HG02973 (cell line): ENCODE results near the gene CCL13.

Experiments
- ATAC-seq: cut with Tn5 transposase; IDR thresholded peaks from one replicate; pipeline ENCODE4 v1.9.1; 2021; ENCODE audit warnings: moderate library complexity; ENCODE audit not compliant: unreplicated experiment

CCL13 gene

GRCh38 chr17:34383216-34383615 is 26.9 kb downstream of the CCL13 start:
- ATAC-seq: no peak

DNA sequence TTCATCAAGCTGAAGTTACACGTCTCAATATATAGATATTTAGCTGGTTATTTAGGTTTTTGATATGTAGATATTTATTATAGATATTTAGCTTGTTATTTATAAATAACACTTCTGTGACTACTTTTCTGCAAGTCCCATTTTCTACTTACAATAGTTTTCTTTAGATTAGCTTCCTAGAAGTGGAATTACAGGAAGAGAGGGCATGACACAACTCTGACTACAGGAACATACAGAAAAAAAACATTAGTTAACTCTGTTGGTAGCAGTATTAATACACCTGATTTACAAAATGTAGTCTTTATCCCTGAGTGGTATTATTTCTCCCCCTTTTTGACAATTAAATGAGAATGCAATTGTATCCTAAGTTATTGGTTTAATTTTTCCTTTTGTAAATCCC is 28.0 kb downstream of the CCL13 start:
- ATAC-seq: no peak

GRCh38 chr17:34384822-34385605 is 28.7 kb downstream of the CCL13 start:
- ATAC-seq: no peak

GRCh38 chr17:34386343-34386696 is 30.0 kb downstream of the CCL13 start:
- no peak for ATAC-seq

GRCh38 chr17:34386697-34387550 is 30.6 kb downstream of the CCL13 start:
- ATAC-seq: no peak

GRCh38 chr17:34387566-34387965 is 31.3 kb downstream of the CCL13 start:
- no peak for ATAC-seq

DNA sequence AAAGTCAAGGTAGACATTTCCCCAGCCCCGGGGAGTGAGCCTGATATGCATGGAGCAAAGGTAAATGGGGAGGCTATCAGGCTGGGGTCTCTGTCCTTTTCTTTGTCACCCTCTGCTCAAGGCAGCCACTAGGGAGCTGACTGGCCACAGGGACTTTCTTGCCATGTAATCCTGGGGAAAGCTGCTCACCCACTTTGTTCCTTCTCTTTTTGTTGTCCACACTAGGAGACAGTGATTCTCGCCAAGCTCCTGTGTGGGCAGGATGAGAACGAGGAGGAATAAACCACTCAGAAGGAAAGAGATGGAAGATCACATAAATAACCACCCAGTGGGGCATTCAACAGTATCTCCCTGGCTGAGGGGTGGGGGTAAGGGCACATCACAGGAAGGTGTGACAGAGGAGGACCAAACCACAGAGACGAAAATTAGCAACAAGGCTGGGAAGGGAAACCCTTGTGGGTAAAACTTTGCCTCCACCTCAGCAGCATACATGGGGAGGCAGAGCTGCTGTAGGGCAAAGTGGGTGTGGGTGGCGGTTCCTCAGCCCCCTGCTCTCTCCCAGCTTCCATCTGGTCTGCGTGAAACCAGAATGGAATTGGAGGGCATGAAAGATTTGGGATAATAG is 33.0 kb downstream of the CCL13 start:
- no peak for ATAC-seq

DNA sequence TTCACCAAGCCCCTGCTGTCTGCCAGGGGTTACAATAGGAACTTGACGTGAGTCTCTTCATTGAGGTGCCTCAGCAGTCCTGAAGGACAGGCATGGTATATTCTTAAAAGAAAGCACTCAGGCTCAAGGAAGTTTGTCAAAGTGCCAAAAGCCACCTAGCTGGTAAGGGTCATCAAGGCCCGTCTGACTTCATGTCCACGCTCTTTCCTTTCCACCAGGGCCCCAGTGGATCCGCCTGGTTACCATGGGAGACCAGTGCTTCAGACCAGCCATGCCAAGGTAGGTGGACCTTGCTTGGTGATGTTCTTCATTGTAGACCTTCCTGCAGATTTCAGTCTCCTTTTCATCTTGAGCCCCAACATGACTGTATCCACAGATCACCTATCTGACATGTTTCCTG is 34.4 kb downstream of the CCL13 start:
- ATAC-seq: no peak

- no peak for ATAC-seq
Observed at GRCh38 chr17:34391241-34391640, 35.0 kb downstream of the CCL13 start.

DNA sequence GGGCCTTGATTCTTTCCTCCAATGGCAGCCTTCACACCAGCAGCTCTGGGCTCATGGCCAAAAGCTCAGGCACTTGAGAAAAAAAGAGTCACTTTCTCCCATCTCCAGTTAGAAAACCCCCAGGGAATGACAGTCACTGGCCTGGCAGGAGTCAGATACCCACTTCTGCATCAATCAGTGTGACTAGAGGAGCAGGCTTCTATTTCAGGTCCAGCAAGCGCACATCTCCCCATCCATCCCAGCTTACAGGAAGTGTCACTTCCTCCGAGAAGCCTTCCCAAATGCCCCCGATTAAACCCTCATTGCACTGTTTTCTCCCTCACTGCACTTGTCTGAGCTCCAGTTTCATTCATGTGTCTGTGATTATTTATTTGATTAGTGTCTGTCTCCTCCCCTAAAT is 37.1 kb downstream of the CCL13 start:
- ATAC-seq: no peak

GRCh38 chr17:34397265-34397664 is 41.0 kb downstream of the CCL13 start:
- ATAC-seq: no peak

DNA sequence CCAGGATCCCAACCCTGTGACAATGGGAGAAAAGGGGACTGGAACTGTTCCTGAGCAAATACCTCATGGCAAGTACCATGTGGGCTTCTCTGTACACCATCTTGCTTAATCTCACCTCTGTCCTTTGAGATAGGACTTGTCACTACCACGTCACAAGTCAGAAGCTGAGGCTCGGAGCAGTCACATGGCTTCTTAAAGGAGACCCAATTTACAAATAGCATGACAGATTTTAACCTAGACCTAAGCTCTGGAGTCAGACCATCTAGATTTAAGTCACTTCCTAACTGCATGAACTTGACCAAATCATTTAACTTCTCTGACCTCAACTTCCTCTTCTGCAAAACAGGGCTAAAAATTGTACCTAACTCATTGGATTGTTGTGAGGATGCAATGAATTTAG is 42.7 kb downstream of the CCL13 start:
- no peak for ATAC-seq

DNA sequence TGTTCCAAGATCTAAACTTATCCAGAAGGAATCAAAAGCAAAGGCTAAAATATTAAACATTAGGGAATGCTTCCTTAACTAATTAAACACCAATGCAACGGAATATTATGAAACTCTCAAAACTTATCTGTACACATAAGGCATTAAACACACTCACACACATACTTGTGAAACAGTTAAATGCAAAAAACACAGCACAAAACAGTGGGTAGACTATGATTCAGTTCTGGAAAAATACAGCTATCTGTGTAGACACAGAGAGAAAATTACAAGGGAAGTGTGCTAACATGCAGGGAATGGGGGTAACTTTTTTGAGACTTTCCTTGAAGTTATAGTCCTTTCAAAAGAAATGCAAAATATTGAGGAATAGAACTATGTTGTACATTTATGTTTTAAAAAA is 43.4 kb downstream of the CCL13 start:
- ATAC-seq: no peak

DNA sequence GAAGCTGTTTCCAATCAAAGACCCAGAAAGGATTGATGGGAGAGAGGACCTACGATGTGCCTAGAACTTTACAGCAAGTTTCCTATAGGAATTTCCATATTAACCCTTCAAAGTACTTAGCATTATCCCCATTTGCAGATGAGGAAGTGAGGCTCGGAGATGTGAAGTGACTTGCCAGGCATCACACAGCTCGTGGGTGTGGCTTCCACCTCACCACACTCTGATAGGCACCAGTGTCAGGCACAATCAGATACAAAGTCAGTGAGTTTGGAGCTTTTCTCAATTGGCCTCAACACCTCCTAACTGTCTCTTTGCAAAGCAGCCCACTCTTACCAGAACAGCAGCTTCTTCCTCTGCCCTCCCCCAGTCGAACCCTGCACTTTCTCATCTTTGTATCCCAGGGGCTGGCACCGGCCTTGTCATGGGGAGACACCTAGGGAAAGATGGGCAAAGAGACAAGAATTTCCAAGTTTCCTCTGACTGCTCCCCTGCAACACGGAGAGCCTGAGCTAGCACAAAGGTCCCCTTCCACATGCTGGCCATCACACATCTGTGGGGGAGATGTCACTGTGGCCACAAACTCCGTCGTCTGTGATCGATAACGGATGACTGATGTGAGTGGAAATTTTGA is 44.1 kb downstream of the CCL13 start:
- ATAC-seq: no peak

GRCh38 chr17:34401165-34401564 is 44.9 kb downstream of the CCL13 start:
- no peak for ATAC-seq

DNA sequence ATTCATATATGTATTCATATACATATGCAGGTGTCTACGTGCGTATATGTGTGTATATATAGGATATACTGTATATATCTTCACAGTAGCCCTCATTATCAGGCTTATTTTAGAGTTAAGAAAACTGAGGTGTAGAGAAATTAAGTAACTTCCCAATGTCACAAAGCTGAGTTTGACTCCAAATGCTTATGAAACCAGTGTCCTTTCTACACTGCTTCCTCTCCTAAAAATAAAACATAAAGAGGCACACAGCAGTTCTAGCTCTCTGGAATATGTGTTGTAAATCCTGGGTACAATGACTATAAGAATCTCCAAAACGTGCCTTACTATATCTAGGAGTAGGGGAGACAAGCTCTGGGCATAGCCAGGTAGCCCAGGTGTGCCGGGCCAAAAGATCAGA is 46.7 kb downstream of the CCL13 start:
- no peak for ATAC-seq

- ATAC-seq: no peak
Observed at GRCh38 chr17:34406226-34406625, 49.9 kb downstream of the CCL13 start.
